Stimulated activated CD4-positive, alpha-beta T cell treated with anti-CD3 and anti-CD28 coated beads, TNF-alpha, amount 100 ng/mL, for 24 hours (primary cell): ENCODE data around the gene ADAP2.
"Not testable (repeated sequence)": the region's sequence is repeated elsewhere in the genome, so short reads cannot be mapped to it uniquely, and the experiment has no call there.

Experiments
- DNase-seq, 3 experiments: peaks; one replicate each; pipeline ENCODE4 v3.0.0-alpha.2; 2020; ENCODE audit warnings: low read depth in 3 of 3

The ADAP2 gene

GRCh38 chr17:30969989-30970830 lies 48.5 kb downstream of the ADAP2 start:
- no peak for DNase-seq

DNA sequence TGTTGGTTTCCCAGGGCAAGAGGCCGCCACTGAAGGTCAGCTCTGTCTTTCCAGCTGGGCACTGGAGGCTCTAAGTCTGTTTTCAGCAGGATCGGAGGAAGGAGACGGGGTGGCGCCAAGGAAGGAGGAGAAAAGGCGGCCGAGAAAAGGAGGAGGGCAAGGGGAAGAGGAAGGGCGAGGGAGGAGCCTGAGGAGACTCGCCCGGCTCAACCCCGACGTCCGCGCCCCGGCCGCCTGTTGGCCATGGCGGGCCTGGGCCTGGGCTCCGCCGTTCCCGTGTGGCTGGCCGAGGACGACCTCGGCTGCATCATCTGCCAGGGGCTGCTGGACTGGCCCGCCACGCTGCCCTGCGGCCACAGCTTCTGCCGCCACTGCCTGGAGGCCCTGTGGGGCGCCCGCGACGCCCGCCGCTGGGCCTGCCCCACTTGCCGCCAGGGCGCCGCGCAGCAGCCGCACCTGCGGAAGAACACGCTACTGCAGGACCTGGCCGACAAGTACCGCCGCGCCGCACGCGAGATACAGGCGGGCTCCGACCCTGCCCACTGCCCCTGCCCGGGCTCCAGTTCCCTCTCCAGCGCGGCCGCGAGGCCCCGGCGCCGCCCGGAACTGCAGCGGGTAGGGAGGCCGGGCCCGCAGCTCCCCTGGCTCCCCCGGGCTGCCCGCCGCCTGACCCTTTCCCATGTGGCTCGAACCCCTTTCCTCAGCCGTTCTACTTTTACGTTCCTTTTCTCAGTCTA lies 49.3 kb downstream of the ADAP2 start, which contains the start of gene RNF135:
Gene RNF135 (plus strand): TSS at position 209 of the 737 bp plus-strand sequence. CDS start 35 bp downstream, at position 244.
- DNase-seq, result peak; percentile 12 to 66 (median 26)

DNA sequence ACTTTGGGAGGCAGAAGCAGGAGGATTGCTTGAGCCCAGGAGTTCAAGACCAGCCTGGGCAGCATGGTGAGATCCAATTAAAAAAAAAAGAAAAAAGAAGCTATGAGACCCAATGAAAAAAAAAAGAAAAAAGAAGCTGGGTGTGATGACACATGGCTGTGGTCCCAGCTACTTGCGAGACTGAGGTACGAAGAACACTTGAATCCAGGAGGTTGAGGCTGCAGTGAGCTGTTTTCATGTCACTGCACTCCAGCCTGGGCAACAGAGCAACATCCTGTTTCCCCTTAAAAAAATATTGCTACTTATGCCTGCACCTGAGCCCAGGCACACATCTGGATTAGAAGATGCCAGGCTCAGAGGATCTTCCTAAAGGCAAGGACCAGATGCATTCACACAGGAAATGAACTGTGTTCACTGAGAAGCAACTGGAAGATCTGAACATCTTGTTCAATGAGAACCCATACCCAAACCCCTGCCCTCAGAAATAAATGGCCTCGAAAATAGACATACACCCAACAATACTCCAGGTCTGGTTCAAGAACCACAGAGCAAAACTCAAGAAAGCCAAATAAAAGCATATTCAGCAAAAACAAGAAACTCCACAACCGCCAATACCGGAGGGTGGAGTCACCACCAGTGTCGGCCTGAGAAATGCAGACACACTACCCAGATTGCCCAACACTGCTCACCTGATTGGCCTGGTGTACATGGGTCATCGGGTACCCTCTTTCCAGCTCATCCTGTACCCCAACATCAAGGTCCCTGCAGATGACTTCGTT lies 53.5 kb downstream of the ADAP2 start:
- no peak for DNase-seq

GRCh38 chr17:30979919-30980318 lies 58.2 kb downstream of the ADAP2 start:
- not testable (repeated sequence) for DNase-seq

DNA sequence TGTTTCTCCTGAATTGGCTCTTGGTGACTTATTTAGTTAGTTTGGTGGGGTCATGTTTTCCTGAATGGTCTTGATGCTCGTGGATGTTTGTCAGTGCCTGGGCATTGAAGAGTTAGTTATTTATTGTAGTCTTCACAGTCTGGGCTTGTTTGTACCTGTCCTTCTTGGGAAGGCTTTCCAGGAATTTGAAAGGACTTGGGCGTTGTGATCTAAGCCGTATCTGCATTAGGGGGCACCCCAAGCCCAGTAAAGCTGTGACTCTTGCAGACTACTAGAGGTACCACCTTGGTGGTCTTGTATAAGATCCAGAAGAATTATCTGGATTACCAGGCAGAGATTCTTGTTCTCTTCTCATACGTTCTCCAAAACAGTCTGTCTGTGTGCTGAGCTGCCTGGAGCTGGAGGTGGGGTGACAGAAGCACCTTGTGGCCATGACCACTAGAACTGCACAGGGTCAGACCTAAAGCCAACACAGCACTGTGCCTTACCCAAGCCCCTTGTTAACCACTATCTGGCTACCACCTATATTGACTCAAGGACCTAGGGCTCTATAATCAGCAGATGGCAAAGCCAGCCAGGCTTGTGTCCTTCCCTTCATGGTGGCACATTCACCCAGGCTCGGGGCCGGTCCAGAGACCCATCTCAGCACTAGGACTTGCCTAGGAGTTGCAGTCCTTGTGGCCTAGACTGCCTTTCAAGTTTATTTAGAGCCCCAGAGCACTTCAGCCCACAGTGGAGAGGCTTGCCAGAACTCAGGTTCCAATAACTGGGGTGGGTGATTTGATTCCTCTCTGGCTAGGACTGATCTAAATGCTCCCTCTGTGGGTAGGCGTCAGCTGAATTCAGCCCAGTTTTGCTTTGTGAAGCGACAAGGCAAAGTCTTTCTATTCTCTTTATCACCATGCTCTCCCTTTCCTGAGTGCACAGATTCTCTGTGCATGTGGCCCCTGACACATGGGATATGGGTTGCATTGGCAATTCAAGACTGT lies 60.1 kb downstream of the ADAP2 start:
- DNase-seq, result no peak

DNA sequence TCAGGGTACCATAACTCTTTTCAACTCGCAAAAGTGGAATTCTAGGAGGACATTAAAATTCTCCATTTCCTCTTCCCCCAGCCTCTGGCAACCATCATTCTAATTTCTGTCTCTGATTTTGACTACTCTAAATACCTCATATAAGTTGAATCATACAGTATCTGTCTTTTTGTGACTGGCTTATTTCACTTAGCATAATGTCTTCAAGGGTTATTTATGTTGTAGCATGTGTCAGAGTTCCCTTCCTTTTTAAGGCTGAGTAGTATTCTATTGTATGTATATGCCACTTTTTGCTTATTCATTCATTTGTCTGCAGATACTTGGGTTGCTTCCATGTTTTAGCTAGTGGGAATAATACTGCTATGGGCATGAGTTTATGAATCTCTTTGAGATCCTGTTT lies 61.1 kb downstream of the ADAP2 start:
- DNase-seq, result no peak

- DNase-seq, result no peak
Observed at GRCh38 chr17:30990458-30990857, 68.7 kb downstream of the ADAP2 start.

DNA sequence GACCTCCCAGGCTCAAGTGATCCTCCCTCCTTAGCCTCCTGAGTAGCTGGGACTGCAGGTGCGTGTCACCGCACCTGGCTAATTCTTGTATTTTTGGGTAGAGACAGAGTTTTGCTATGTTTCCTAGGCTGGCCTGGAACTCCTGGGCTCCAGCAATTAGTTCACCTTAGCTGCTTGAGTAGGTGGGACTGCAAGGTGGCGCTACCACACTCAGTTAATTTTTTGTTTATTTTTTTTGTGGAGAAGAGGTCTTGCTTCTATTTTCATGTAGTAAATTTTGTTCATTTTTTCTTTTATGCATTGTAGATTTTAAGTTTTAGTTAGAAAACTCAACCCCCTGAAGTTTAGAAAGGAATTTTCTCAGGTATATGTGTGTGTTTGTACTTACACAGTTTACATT lies 70.8 kb downstream of the ADAP2 start:
- DNase-seq, result no peak

DNA sequence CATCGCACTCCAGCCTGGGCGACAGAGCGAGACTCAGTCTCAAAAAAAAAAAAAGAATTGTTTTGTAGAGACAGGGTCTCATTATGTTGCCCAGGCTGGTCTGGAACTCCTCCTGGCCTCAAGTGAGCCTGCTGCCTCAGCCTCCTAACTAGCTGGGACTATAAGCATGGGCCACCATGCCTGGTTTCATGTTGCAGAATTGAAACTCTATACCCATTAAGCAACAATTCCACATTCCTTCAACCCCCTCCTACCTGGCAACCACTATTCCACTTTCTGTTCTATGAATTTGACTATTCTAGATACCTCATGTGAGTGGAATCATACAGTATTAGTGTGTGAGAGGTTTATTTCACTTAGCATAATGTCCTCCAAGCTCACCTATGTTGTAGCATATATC lies 73.6 kb downstream of the ADAP2 start:
- DNase-seq, result no peak

DNA sequence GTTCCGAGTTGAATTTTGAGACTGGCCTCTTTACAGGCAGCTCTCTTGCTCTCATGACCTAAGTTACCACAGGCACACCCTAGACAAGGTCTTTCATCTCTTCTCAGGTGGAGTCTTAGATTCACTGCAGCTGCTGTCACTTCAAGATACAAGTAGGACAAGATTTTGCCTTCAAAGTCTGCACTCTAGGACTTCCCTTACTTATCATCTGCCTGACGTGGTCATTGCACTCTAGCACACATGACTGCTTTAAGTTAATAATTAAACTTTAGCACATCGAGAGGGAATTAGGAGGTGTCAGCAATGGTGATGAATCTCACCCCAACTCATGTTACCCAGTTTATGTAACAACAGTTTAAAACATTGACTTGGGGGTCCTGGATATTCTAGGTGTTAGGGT lies 74.7 kb downstream of the ADAP2 start:
- DNase-seq, result no peak

DNA sequence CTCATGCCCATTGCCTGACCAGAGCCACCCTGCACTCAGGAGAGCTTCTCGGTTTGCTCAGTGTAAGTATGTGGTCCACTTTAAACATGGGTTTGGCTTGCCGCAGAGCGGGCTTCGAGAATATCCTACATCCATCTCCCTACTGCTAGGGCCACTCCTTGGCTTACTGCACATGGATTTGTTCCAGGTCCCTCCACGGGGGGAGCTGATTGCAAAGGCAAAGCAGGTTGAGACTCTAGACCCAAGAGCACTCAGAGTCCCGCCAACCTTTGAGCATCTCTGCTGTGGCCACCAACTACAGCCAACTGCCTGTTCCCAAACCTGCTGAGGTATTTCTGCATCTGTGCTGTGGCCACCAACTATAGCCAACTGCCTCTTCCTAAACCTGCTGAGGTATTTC lies 75.5 kb downstream of the ADAP2 start:
- no peak for DNase-seq

GRCh38 chr17:30997842-30998241 lies 76.1 kb downstream of the ADAP2 start:
- no peak for DNase-seq

- no peak for DNase-seq
Observed at GRCh38 chr17:31002047-31002446, 80.3 kb downstream of the ADAP2 start.

DNA sequence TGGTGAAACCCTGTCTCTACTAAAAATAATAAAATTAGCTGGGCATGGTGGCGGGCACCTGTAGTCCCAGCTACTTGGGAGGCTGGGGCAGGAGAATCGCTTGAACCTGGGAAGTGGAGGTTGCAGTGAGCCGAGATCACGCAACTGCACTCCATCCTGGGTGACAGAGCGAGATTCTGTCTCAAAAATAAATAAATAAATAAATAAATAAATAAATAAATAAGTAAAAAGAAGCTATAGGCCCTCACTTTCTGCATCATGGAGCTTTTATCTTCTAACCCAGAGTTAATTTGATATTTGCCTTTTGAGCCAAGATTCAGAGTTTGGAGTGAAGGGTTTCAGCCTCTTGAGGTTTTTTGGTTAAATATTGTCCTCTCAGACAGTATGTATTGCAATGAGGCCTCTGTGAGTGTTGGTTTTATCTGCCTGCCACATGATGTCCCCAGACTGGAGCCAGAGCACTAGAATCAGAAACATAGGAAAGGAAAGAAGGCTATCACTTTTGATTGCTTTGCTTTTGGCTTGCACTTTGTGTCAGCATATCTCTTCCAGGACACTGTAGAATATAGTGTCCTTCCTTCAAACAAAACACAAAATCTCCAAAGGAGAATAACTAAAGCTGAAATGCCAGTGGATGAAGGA lies 81.6 kb downstream of the ADAP2 start:
- DNase-seq, result no peak

GRCh38 chr17:31004160-31004559 lies 82.4 kb downstream of the ADAP2 start:
- no peak for DNase-seq

DNA sequence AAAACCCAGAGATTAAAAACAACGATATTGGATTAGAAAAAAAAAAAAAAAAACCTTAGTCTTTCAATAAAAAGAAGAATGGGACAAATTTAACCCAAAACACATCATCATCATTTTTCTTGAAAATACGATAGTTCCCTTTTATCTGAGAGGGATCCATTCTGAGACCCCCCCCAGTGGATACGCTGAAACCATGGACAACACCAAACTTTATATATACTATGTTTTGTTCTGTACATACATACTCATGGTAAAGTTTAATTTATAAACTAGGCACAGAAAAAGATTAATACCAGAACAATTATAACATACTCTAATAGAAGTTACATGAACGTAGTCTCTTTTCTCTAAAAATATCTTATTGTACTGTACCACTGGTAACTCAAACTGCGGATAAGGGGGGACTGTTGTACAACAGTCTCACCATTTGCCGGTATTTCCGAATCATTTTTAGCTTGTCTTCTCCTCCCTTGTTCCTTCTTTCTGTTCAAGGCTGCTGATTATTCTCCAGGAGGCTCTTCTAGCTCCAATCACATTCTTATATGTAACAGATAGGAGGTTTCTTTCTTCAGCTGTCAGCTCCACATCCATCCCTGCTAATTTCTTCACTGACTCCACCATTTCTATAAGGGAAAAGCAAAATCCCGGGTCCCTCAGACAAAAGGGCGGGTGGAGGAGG lies 86.1 kb downstream of the ADAP2 start:
- DNase-seq, result no peak

DNA sequence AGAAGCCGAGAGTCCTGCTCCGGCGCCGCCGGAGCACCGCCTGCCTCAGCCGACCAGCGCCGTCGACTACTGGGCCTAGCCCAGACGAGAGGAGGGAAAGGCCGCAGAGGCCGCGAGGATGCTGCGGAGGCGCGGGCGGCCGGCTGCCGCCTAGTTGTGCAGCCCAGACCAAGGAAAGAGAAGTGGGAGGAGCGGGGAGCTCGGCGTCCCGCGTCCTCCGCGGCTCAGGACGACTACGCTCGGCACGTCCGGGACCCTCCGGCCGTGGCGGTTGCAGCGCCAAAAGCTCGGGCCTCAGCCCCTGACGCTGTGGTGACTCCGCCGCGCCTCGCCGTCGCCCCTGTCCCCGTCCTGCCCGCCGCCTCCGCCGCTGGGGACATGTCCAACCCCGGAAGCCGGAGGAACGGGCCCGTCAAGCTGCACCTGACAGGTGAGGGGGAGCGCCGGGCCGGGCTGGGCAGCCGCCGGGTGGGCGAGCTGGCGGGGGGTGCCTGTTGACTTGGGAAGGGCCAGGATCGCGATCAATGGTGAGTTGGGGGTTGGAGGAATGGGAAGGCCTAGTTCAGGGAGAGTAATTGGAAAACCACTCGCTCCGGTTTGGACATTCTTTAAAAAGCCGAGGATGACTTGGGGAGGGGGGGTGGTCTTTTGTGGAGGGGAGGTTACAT lies 86.8 kb downstream of the ADAP2 start:
- peak; percentile 14 to 51 (median 22) for DNase-seq
